GM19099 (cell line): ENCODE results near the gene OR52A1.

Experiments used
- POLR2A ChIP-seq: IDR thresholded peaks from 3 replicates; pipeline ENCODE4 v1.6.1; 2011; ENCODE audit warnings: low read depth; ENCODE audit not compliant: insufficient read length; ENCODE audit errors: extremely low read depth

Gene OR52A1

DNA sequence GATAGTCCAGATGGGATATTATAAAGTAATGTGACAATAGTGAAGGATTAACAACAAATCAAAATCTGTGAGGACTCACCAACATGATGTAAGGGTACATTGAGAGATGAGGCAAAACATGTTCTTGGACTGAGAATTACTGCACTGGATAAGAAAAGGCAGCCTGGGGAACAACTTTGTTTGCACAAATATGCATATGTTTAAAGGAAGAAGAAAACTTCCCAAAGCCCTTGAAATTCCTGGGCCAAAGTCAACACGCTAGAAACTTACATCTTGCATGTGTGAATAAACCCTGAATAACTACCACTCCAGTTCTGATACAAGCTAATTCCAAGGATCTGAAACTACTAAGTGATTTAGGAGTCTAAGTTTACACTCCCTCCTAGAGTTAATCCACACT is 17.5 kb downstream of the OR52A1 start:
- TF ChIP-seq POLR2A: no peak

DNA sequence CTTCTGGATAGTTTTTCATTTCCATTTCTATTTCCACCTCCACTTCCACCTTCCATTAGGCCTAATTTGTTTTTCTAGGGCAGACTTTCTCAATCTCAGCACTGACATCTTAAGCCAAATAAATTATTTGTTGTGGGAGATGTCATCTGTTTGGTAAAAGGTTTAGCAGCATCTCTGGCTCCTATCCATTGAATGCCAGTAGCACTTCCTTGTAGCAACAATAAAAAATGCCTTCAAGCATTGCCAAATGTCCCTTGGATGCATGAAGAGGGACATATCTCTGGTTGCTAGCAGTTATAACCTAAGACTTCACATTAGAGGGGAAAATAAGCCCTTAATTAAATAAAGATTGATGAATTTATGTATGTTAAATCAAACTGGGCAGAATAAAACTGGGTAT is 18.3 kb downstream of the OR52A1 start:
- no peak for TF ChIP-seq POLR2A

DNA sequence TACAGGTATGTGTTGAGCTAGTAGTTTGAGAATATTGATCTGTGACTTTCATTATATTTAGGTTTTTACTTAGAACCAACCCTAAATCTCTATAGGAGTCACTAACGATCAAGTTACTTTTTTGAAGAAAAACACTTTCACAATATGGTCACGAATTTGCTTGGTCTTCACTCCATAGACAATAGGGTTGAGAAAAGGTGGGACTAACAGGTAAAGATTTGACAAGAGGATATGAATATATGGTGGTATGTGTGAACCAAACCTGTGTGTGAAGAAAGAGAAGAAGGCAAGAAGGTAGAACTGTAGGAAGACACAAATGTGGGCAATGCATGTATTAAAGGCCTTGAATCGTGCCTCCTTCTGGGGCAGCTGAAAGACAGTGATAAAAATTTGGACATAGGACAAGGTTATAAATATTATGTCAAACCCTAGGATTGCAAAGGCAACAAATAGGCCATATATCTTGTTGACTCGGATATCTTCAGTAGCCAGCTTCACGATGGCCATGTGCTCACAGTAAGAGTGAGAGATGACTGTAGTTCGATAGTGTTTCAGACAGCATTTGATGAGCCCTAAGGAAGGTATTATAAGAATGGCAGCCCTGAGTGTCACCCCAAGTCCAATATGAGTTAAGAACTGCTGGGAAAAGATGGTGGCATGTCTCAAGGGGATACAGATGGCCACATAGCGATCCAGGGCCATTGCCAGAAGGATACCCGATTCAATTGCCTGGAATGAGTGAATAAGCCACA is 22.8 kb downstream of the OR52A1 start:
- no peak for TF ChIP-seq POLR2A

GRCh38 chr11:5129457-5129877 is 25.1 kb downstream of the OR52A1 start:
- TF ChIP-seq POLR2A: no peak

DNA sequence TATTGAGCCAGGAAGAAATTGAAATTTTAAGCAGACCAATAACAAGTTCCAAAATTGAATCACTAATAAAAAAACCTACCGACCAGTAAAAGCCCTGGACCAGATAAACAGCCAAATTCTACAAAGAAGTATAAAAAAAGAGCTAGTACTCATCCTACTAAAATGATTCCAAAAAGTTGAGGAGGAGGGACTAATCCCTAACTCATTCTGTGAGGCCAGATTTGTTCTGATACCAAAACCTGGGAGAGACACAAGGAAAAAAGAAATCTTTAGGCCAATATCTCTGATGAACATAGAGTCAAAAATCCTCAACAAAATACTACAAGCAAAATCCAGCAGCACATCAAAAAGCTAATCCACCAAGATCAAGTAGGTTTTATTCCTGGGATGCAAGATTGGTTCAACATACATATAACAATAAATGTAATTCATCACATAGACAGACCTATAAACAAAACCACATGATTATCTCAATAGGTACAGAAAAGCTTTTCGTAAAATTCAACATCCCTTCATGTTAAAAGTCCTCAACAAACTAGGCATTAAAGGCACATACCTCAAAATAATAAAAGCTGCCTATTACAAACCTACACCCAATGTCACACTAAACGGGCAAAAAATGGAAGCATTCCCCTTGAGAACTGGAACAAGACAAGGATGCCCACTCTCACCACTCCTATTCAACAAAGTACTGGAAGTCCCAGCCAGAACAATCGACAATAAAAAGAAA is 29.5 kb downstream of the OR52A1 start:
- no peak for TF ChIP-seq POLR2A

DNA sequence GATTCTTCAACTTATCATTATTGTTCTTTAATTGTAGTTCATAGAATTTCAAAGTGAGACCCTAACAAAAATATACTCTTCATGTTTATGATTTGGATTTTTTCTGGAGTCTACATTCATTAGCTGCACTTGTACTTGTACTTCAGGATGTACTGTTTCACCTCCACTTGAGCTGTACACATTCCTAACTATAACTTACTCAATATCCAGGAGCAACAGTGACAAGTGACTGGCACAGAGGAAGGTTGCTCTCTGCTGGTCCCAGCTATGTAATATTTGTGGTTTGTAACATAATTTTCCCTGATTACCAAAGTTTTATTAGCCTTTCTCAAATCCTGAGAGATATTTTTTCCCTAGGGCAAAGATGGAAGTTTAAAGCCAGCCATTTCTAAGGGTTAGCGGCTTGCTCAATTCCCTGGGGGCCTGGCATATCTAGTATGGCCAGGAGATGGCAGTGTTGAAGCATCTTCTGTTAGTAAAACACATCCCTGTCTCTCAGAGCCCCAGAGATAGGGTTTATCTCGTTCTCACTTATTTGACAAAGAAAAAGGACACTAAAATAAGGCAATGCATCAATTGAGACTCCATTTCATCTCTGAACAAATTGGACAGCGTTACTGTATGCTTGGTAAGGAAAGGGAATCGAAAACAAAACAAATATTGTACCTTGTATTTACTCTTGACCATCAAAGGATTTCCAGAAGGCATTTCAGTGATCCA is 30.6 kb downstream of the OR52A1 start:
- no peak for TF ChIP-seq POLR2A

- TF ChIP-seq POLR2A: no peak
These were observed 35.7 kb downstream of the OR52A1 start for GRCh38 chr11:5118893-5119292.

DNA sequence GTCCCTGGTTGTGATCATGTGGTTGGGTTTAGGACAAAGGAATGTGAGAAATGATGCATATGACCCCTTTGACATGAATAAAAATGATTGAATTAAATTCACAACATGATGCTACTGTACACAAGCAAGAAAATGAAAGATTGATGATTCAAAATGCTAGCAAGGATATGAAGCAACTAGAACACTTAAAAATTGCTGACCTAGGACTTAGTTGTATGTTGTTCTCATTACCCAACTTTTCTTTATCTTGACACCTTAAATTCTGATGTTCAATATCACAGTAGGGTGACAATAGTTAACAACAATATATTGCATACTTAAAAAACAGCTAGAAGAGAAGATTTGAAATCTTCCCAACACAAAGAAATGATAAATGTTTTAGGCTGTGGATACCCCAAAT is 37.0 kb downstream of the OR52A1 start:
- no peak for TF ChIP-seq POLR2A

GRCh38 chr11:5115339-5115738 is 39.2 kb downstream of the OR52A1 start:
- TF ChIP-seq POLR2A: no peak

DNA sequence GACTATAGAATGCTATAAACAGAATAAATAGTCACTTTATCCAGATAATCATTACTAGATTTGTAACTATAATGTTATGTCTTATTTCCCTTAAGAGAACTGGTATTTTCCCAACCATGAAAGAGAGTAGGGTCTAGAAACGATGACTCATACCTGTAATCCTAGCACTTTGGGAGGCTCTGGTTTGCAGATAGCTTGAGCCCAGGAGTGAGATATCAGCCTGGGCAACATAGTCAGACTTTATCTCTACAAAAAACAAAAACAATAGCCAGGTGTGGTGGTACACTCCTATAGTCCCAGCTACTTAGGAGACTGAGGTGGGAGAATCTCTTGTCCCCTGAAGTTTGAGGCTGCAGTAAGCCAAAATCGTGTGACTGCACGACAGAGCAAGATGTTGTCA is 47.3 kb downstream of the OR52A1 start:
- TF ChIP-seq POLR2A: no peak

DNA sequence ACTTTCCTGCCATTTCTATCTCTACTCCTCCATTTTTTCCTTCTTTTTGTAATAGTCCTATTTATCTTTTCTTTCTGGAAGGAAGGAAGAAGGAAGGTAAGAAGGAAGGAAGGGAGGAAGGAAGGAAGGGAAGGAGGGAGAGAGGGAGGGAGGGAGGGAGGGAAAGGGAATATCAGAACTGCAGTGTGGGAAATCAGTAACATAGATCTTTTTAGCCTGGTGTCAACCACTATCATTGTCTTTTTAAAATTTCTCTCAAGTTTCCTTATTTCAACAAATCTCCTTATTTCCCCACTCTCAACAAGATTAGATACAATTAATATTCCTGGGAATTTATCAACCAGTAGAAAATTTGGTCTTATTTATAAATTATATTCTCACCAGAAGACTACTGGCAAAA is 51.5 kb downstream of the OR52A1 start:
- TF ChIP-seq POLR2A: no peak

GRCh38 chr11:5102246-5102645 is 52.3 kb downstream of the OR52A1 start:
- no peak for TF ChIP-seq POLR2A

GRCh38 chr11:5096011-5096410 is 58.5 kb downstream of the OR52A1 start:
- no peak for TF ChIP-seq POLR2A
